ENCODE data around the gene KLHL21. TPM values are rescaled to one million over a fixed set of nuclear protein-coding genes. Genes with fewer than 3 reads are reported as not detected.

Gene KLHL21
- total and polyA plus RNA-seq, 9 of the 15 experiments (the other 6 are each of a cell fraction or from before 2014, with no cell fraction given) = 2.1 to 42.1 (median 17.5) TPM

DNA sequence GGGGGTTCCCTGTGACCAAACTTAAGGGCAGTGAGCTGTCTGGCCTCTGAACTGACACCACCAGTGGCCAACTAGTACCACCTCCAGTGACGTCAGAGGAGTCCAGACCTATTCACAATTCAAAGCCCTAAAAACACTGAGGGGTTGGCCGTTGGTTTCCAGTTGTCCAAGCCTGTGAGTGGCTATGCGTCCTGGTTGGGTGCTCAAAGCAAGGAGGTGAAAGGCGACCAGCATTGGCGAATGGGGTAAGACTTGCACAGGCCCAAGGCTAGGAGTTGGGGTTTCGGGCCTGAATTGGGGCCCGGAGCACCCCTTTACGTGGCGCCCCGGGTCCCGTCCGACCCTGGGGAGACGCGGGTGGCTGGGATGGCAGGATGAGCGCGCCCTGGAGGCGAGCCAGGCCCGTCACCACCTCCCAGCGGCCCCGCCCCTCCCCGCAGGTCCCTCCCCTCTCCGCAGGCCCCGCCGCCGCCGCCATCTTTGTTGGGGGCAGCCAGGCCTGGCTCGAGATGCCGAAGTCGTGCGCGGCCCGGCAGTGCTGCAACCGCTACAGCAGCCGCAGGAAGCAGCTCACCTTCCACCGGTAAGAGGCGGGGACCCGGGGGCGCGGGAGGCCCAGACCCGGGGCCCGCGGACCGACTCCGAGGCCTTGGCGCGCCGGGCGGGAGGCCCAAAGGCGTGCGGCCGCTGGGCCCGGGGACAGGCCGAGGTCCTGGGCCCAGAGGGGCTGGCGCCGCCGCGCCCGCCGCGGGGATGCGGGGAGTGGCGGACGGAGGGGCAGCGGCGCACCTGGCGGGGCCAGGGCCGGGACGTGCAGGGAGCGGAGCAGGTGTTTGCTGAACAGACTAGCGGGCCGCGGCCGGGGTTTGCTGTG lies 22.3 kb upstream of the KLHL21 start, which contains the start of gene THAP3 (continued):
- TF ChIP-seq, protein P1, sequence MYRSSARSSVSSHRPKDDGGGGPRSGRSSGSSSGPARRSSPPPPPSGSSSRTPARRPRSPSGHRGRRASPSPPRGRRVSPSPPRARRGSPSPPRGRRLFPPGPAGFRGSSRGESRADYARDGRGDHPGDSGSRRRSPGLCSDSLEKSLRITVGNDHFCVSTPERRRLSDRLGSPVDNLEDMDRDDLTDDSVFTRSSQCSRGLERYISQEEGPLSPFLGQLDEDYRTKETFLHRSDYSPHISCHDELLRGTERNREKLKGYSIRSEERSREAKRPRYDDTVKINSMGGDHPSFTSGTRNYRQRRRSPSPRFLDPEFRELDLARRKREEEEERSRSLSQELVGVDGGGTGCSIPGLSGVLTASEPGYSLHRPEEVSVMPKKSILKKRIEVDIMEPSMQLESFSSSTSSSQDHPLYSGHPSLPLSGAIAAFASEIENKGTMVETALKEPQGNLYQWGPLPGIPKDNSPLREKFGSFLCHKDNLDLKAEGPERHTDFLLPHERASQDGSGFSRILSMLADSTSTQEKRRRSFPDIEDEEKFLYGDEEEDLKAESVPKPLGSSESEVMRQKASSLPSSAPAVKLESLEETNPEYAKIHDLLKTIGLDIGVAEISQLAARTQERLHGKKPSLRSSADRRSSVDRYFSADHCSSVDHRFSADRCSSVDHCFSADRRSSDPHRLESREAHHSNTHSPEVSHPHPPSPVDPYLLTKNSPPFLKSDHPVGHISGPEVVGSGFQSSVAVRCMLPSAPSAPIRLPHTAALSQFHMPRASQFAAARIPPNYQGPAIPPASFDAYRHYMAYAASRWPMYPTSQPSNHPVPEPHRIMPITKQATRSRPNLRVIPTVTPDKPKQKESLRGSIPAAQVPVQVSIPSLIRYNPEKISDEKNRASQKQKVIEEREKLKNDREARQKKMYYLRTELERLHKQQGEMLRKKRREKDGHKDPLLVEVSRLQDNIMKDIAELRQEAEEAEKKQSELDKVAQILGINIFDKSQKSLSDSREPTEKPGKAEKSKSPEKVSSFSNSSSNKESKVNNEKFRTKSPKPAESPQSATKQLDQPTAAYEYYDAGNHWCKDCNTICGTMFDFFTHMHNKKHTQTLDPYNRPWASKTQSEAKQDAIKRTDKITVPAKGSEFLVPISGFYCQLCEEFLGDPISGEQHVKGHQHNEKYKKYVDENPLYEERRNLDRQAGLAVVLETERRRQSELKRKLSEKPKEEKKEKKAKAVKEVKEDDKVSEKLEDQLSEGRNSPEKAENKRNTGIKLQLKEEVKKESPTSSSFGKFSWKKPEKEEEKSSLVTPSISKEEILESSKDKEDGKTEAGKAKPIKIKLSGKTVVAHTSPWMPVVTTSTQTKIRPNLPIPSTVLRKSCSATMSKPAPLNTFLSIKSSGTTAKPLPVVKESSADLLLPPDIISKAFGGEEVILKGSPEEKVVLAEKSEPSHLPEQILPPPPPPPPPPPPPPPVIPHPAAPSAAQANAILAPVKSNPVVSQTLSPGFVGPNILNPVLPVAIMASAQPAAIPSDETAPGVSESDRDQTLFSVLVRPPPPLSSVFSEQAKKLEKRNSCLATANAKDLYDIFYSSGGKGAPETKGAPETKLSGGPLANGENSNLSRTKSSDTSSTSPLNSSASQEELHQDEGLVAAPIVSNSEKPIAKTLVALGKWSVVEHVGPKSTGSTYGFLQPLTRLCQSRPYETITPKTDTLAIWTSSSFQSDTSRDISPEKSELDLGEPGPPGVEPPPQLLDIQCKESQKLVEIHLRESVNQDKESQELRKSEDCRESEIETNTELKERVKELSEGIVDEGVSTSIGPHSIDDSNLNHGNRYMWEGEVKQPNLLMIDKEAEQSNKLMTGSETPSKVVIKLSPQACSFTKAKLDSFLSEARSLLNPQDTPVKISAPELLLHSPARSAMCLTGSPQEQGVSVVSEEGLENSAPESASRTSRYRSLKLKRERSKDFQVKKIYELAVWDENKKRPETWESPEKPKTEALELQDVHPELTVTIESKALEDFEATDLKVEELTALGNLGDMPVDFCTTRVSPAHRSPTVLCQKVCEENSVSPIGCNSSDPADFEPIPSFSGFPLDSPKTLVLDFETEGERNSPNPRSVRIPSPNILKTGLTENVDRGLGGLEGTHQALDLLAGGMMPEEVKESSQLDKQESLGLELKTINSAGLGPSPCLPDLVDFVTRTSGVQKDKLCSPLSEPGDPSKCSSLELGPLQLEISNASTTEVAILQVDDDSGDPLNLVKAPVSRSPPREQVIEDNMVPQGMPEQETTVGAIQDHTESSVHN (IDR thresholded peaks at IDR 0.05; ENCODE audit: borderline replicate concordance in 1 of 2, low read depth in 1 of 2) = no peak
- TF ChIP-seq FUS (optimal IDR thresholded peaks at IDR 0.05; ENCODE audit: low read depth, low read length) (no peak), CTBP1 (IDR thresholded peaks at IDR 0.05; ENCODE audit: borderline replicate concordance) (peak; percentile 58; the same call in 1 of the 2 replicates), CBFA2T3 (IDR thresholded peaks at IDR 0.05) (no peak), CSDE1 (IDR thresholded peaks at IDR 0.05) (no peak), ELF4 (CRISPR knock-in tag; IDR thresholded peaks at IDR 0.05) (no peak), POLR2H (tag; IDR thresholded peaks at IDR 0.05; ENCODE audit: low read depth) (no peak), SRSF3 (IDR thresholded peaks at IDR 0.05; ENCODE audit: insufficient read depth, low read length) (no peak), ZBTB17 (CRISPR knock-in tag; IDR thresholded peaks at IDR 0.05) (no peak), CXXC5 (CRISPR knock-in tag; IDR thresholded peaks at IDR 0.05) (peak; percentile 70), ZNF408 (CRISPR knock-in tag; IDR thresholded peaks at IDR 0.05; ENCODE audit: low read depth) (no peak), EGR1 (conservative IDR thresholded peaks at IDR 0.05) (no peak)
- TF ChIP-seq, protein P2, sequence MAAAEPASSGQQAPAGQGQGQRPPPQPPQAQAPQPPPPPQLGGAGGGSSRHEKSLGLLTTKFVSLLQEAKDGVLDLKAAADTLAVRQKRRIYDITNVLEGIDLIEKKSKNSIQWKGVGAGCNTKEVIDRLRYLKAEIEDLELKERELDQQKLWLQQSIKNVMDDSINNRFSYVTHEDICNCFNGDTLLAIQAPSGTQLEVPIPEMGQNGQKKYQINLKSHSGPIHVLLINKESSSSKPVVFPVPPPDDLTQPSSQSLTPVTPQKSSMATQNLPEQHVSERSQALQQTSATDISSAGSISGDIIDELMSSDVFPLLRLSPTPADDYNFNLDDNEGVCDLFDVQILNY (CRISPR knock-in tag; IDR thresholded peaks at IDR 0.05) = no peak
- TF ChIP-seq, protein P3, sequence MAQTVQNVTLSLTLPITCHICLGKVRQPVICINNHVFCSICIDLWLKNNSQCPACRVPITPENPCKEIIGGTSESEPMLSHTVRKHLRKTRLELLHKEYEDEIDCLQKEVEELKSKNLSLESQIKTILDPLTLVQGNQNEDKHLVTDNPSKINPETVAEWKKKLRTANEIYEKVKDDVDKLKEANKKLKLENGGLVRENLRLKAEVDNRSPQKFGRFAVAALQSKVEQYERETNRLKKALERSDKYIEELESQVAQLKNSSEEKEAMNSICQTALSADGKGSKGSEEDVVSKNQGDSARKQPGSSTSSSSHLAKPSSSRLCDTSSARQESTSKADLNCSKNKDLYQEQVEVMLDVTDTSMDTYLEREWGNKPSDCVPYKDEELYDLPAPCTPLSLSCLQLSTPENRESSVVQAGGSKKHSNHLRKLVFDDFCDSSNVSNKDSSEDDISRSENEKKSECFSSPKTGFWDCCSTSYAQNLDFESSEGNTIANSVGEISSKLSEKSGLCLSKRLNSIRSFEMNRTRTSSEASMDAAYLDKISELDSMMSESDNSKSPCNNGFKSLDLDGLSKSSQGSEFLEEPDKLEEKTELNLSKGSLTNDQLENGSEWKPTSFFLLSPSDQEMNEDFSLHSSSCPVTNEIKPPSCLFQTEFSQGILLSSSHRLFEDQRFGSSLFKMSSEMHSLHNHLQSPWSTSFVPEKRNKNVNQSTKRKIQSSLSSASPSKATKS (CRISPR knock-in tag; IDR thresholded peaks at IDR 0.05) = no peak
- TF ChIP-seq, protein P4, sequence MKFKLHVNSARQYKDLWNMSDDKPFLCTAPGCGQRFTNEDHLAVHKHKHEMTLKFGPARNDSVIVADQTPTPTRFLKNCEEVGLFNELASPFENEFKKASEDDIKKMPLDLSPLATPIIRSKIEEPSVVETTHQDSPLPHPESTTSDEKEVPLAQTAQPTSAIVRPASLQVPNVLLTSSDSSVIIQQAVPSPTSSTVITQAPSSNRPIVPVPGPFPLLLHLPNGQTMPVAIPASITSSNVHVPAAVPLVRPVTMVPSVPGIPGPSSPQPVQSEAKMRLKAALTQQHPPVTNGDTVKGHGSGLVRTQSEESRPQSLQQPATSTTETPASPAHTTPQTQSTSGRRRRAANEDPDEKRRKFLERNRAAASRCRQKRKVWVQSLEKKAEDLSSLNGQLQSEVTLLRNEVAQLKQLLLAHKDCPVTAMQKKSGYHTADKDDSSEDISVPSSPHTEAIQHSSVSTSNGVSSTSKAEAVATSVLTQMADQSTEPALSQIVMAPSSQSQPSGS (CRISPR knock-in tag; IDR thresholded peaks at IDR 0.05) = 0 out of 2 replicates have a peak, but pooled peaks have one; percentile 43
